Esophagus squamous epithelium (tissue), 5 donors: ENCODE results near the gene DIS3. TPM values are rescaled to one million over a fixed set of nuclear protein-coding genes. Genes with fewer than 3 reads are reported as not detected.

Source experiments
- DNase-seq: peaks from one replicate; lab custom pipeline; 2025; lab: John Stamatoyannopoulos, UW
- H3K27ac ChIP-seq, 4 donors: fragments of 200-600 bp; sonication (generic); one replicate each; pipeline ENCODE4 v1.5.1; 2016 to 2019; ENCODE audit warnings: mild to moderate bottlenecking in 1 of 4
- H3K27me3 ChIP-seq, 4 donors: fragments of 200-600 bp; sonication (generic); 1 replicate in 3 of 4; 2 replicates in 1 of 4; pipeline versions ENCODE4 v1.5.1 to v1.6.0; 2017 to 2021; ENCODE audit warnings: antibody characterized with exemption in 1 of 4
- H3K36me3 ChIP-seq, 3 donors: fragments of 200-600 bp; sonication (generic); one replicate each; pipeline ENCODE4 v1.5.1; 2016 to 2019
- H3K4me1 ChIP-seq, 3 donors: fragments of 200-600 bp; sonication (generic); one replicate each; pipeline ENCODE4 v1.5.1; 2017 to 2019
- H3K4me3 ChIP-seq, 4 donors: fragments of 200-600 bp; sonication (generic); 1 replicate in 3 of 4; 2 replicates in 1 of 4; pipeline ENCODE4 v1.5.1; 2016 to 2019; ENCODE audit warnings: mild to moderate bottlenecking in 2 of 4, moderate library complexity in 1 of 4
- H3K9me3 ChIP-seq, 3 donors: fragments of 200-600 bp; sonication (generic); one replicate each; pipeline ENCODE4 v1.5.1; 2016 to 2019
- POLR2A ChIP-seq, 4 donors: fragments of 450-650 bp; IDR thresholded peaks; one replicate each; pipeline ENCODE4 v1.6.1; 2017; ENCODE audit warnings: antibody characterized with exemption in 4 of 4, mild to moderate bottlenecking in 4 of 4, moderate library complexity in 3 of 4
- WGBS, 2 donors: methylation state at CpG; one replicate each; pipeline ENCODE4 v1.1.5; 2018; 5-methylcytosine and 5-hydroxymethylcytosine counted together
- intact Hi-C: fragments of 100-400 bp; cut with DNase I; formaldehyde crosslinking; loops from one replicate; pipeline ENCODE4 v1.15.0; 2022
- total RNA-seq, 4 donors: library from RNA; depleted of rRNA; stranded (reverse); fragments of >200 nt; gene quantifications; one replicate each; pipeline ENCODE4 v1.1.0, GENCODE V29; 2016
- TF ChIP-seq, protein P1 (sequence below), 6 experiments: fragments of 450-650 bp in 4 of 6; fragments of 200-600 bp in 2 of 6; sonication (generic) in 2 of 6; IDR thresholded peaks; one replicate each; pipeline ENCODE4 v1.5.1; 2016 to 2019; ENCODE audit warnings: antibody characterized with exemption in 6 of 6, mild to moderate bottlenecking in 4 of 6, moderate library complexity in 4 of 6
- donor health status: DM: yes; HTN: yes; CAD: no.

The DIS3 gene
- total RNA-seq, 4 donors from 2014 or later: 21.0 to 36.7 (median 32.5) TPM

DNA sequence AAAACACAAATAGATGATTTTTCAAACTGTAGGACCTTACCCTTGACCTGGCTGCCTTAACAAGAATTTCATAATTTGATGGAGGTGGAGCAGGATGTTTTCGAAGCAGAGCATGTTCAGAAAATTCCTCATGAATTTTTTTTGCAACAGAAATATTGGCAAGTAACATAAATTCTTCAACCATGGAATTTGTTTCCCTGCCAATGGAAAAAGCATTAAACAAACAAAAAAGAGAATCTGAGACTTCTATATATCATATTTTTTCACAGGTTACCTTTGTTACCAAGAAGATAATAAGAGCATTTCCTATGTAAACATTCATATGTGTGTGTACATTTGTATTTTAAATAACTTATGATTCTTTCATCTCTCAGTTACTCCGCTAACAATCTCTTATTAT lies 18.3 kb downstream of the DIS3 start:
- WGBS, 2 donors: 64 to 68% methylated on average over 2 of the region's 2 CpGs
- no peak for DNase-seq
- Histone ChIP-seq H3K4me1 (no peaks in the 10 kb centered on the region), H3K36me3 (peaks cover 7 to 100% (median 53%) of the 10 kb centered on the region in 3 donors), H3K4me3 (no peak overlapping the region), H3K27me3 (no peaks in the 10 kb centered on the region), H3K27ac (no peak overlapping the region), H3K9me3 (no peaks in the 10 kb centered on the region)
- TF ChIP-seq POLR2A (IDR thresholded peaks at IDR 0.05): no peak
- TF ChIP-seq, protein P1, sequence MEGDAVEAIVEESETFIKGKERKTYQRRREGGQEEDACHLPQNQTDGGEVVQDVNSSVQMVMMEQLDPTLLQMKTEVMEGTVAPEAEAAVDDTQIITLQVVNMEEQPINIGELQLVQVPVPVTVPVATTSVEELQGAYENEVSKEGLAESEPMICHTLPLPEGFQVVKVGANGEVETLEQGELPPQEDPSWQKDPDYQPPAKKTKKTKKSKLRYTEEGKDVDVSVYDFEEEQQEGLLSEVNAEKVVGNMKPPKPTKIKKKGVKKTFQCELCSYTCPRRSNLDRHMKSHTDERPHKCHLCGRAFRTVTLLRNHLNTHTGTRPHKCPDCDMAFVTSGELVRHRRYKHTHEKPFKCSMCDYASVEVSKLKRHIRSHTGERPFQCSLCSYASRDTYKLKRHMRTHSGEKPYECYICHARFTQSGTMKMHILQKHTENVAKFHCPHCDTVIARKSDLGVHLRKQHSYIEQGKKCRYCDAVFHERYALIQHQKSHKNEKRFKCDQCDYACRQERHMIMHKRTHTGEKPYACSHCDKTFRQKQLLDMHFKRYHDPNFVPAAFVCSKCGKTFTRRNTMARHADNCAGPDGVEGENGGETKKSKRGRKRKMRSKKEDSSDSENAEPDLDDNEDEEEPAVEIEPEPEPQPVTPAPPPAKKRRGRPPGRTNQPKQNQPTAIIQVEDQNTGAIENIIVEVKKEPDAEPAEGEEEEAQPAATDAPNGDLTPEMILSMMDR (IDR thresholded peaks at IDR 0.05): no peak
- intact Hi-C loops: no loop called here

DNA sequence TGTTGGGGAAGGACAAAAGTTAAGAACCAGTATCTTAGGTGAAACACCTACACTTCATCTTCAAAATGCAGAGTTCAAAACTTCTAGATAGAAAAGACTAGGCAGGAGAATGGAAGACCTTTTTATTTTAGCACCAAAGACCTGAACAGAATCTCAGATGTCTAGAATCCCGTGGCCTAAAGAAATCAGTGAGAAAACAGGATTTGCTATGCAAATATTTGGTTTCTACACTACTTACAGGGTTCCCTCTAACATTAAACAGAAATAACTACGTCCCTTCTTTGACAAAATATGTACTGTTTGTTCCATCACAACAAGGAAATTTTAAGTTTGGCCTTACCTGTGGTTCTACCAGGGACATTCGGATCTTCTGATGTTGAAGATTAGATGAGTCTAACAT lies 21.5 kb downstream of the DIS3 start:
- TF ChIP-seq, protein P1 (IDR thresholded peaks at IDR 0.05): no peak
- no peak for TF ChIP-seq POLR2A (IDR thresholded peaks at IDR 0.05)
- Histone ChIP-seq H3K9me3 (no peaks in the 10 kb centered on the region), H3K4me1 (no peaks in the 10 kb centered on the region), H3K36me3 (peaks cover 10 to 99% (median 38%) of the 10 kb centered on the region in 3 donors), H3K4me3 (no peak overlapping the region), H3K27ac (no peak overlapping the region), H3K27me3 (no peaks in the 10 kb centered on the region)
- DNase-seq: no peak
- intact Hi-C loops: no loop called here
- 83 to 87% methylated on average over 3 of the region's 3 CpGs for WGBS, 2 donors

DNA sequence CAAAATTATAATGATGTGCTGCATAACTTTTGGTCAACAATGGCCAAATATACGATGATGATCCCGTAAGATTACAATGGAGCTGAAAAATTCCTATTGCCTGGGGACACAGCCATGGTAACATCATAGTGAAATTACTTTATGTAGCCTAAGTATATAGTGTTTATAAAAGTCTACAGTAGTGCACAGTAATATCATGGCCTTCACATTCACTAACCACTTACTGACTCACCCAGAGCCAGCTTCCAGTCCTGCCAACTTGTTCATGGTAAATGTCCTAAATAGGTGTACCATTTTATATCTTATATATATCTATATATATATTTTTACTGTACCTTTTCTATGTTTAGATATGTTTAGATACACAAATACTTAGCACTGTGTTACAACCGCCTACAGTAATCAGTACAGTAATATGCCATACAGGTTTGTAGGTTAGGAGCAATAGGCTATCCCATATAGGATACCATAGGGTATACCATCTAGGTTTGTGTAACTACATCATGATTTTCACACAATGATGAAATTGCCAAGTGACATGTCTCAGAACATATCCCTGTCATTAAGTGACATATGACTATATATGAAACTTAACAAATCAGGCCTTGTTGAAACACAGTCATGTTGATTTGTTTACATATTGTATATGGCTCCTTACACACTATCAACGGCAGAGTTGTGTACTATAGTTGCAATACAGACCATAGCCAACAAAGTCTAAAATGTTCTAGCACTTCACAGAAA lies 23.7 kb downstream of the DIS3 start:
- H3K9me3 ChIP-seq: no peaks in the 10 kb centered on the region
- intact Hi-C loops: no loop called here
- H3K36me3 ChIP-seq: peaks cover 10 to 99% (median 35%) of the 10 kb centered on the region in 3 donors
- H3K4me1 ChIP-seq: no peaks in the 10 kb centered on the region
- H3K27me3 ChIP-seq: no peaks in the 10 kb centered on the region
- TF ChIP-seq, protein P1 (IDR thresholded peaks at IDR 0.05): no peak
- TF ChIP-seq POLR2A (IDR thresholded peaks at IDR 0.05): no peak
- H3K4me3 ChIP-seq: no peak overlapping the region
- WGBS, 2 donors: 57 to 70% methylated on average over 4 of the region's 4 CpGs
- no peak overlapping the region for H3K27ac ChIP-seq
- no peak for DNase-seq

DNA sequence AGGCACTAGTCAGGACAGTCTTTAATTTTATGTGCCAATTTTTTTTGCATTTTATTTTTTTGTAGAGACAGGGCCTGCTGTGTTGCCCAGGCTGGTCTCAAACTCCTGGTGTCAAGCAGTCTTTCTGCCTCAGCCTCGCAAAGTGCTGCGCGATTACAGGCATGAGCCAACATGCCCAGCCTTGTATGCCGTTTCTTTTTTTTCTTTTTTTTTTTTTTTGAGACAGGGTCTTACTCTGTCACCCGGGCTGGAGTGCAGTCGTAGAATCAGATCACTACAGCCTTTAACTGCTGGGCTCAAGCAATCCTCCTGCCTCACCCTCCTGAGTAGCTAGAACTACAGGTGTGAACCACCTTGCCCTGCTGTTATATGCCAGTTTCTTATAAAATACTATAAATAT lies 27.6 kb downstream of the DIS3 start:
- H3K27me3 ChIP-seq: no peaks in the 10 kb centered on the region
- no peak for DNase-seq
- intact Hi-C loops: no loop called here
- 47 to 56% methylated on average over 6 of the region's 6 CpGs for WGBS, 2 donors
- no peak overlapping the region for H3K4me3 ChIP-seq
- no peak for TF ChIP-seq POLR2A (IDR thresholded peaks at IDR 0.05)
- TF ChIP-seq, protein P1 (IDR thresholded peaks at IDR 0.05): no peak
- no peaks in the 10 kb centered on the region for H3K9me3 ChIP-seq
- peaks cover 3 to 91% (median 11%) of the 10 kb centered on the region in 3 donors for H3K36me3 ChIP-seq
- H3K4me1 ChIP-seq: no peaks in the 10 kb centered on the region
- H3K27ac ChIP-seq: no peak overlapping the region

DNA sequence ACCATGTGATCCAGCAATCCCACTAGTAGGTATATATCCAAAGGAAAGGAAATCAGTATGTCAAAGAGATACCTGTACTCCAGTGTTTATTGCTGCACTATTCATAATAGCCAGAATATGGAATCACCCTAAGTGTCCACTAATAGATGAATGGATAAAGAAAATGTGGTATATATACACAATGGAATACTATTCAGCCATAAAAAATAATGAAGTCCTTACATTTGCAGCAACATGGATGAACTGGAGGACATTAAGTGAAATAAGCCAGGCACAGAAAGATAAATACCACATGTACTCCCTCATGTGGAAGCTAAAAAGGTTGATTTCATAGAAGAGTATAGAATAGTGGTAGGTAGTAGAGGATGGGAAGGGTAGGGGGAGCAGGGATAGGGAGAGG lies 30.5 kb downstream of the DIS3 start:
- no peak for DNase-seq
- H3K4me1 ChIP-seq: no peaks in the 10 kb centered on the region
- H3K27me3 ChIP-seq: no peaks in the 10 kb centered on the region
- H3K27ac ChIP-seq: no peak overlapping the region
- H3K9me3 ChIP-seq: no peaks in the 10 kb centered on the region
- intact Hi-C loops: no loop called here
- H3K36me3 ChIP-seq: peaks cover 0 to 89% (median 0%) of the 10 kb centered on the region in 3 donors
- TF ChIP-seq, protein P1 (IDR thresholded peaks at IDR 0.05): no peak
- TF ChIP-seq POLR2A (IDR thresholded peaks at IDR 0.05): no peak
- no peak overlapping the region for H3K4me3 ChIP-seq
